ENCODE measurements around the gene ANO3. TPM values are rescaled to one million over a fixed set of nuclear protein-coding genes. Genes with fewer than 3 reads are reported as not detected.
A peak's percentile ranks its signal among the peaks of the same experiment; 100 is the strongest.

The ANO3 gene
- total and polyA plus RNA-seq, 2 experiments from 2014 or later: not detected

- TF ChIP-seq CTCF (IDR thresholded peaks at IDR 0.05; ENCODE audit: low read depth, low read length): no peak
- Histone ChIP-seq H3K27me3 (no peaks in the 10 kb centered on the region), H3K27ac (no peak overlapping the region), H3K4me3 (no peak overlapping the region), H3K9me3 (ENCODE audit: low read depth) (no peaks in the 10 kb centered on the region), H3K4me1 (ENCODE audit: low read depth) (no peaks in the 10 kb centered on the region), H3K36me3 (no peaks in the 10 kb centered on the region)
- no peak for DNase-seq (ENCODE audit: low read depth in 1 of 2, low spot score in 1 of 2)
Measured at GRCh38 chr11:26613759-26614158, 281.8 kb downstream of the ANO3 start.

GRCh38 chr11:26618441-26618840 lies 286.5 kb downstream of the ANO3 start:
- Histone ChIP-seq H3K27ac (no peak overlapping the region), H3K4me1 (ENCODE audit: low read depth) (no peaks in the 10 kb centered on the region), H3K27me3 (no peaks in the 10 kb centered on the region), H3K36me3 (no peaks in the 10 kb centered on the region), H3K4me3 (no peak overlapping the region), H3K9me3 (ENCODE audit: low read depth) (no peaks in the 10 kb centered on the region)
- TF ChIP-seq CTCF (IDR thresholded peaks at IDR 0.05; ENCODE audit: low read depth, low read length): no peak
- no peak for DNase-seq (ENCODE audit: low read depth in 1 of 2, low spot score in 1 of 2)

GRCh38 chr11:26620282-26621045 lies 288.5 kb downstream of the ANO3 start:
- no peak for TF ChIP-seq CTCF (IDR thresholded peaks at IDR 0.05; ENCODE audit: low read depth, low read length)
- no peak for DNase-seq (ENCODE audit: low read depth in 1 of 2, low spot score in 1 of 2)
- no peak overlapping the region for H3K27ac ChIP-seq

GRCh38 chr11:26621132-26621531 lies 289.2 kb downstream of the ANO3 start:
- no peak overlapping the region for H3K27ac ChIP-seq
- no peak overlapping the region for H3K4me3 ChIP-seq
- DNase-seq (ENCODE audit: low read depth in 1 of 2, low spot score in 1 of 2): peak in 1 of 2 donors; percentile 33

More at GRCh38 chr11:26620282-26621045, 288.5 kb downstream of the ANO3 start:
- Histone ChIP-seq H3K4me3 (no peak overlapping the region), H3K27me3 (no peaks in the 10 kb centered on the region), H3K36me3 (no peaks in the 10 kb centered on the region), H3K9me3 (ENCODE audit: low read depth) (no peaks in the 10 kb centered on the region), H3K4me1 (ENCODE audit: low read depth) (no peaks in the 10 kb centered on the region)

GRCh38 chr11:26622181-26622580 lies 290.3 kb downstream of the ANO3 start:
- no peaks in the 10 kb centered on the region for H3K27me3 ChIP-seq

More at GRCh38 chr11:26621132-26621531, 289.2 kb downstream of the ANO3 start:
- Histone ChIP-seq H3K27me3 (no peaks in the 10 kb centered on the region), H3K9me3 (ENCODE audit: low read depth) (no peaks in the 10 kb centered on the region), H3K36me3 (no peaks in the 10 kb centered on the region), H3K4me1 (ENCODE audit: low read depth) (no peaks in the 10 kb centered on the region)
- TF ChIP-seq CTCF (IDR thresholded peaks at IDR 0.05; ENCODE audit: low read depth, low read length): no peak

More at GRCh38 chr11:26622181-26622580, 290.3 kb downstream of the ANO3 start:
- Histone ChIP-seq H3K36me3 (no peaks in the 10 kb centered on the region), H3K4me1 (ENCODE audit: low read depth) (no peaks in the 10 kb centered on the region), H3K9me3 (ENCODE audit: low read depth) (no peaks in the 10 kb centered on the region), H3K4me3 (no peak overlapping the region), H3K27ac (no peak overlapping the region)
- no peak for TF ChIP-seq CTCF (IDR thresholded peaks at IDR 0.05; ENCODE audit: low read depth, low read length)
- no peak for DNase-seq (ENCODE audit: low read depth in 1 of 2, low spot score in 1 of 2)
